Epithelial cell of prostate (primary cell): ENCODE measurements around the gene TUBGCP3.

Source experiments
- DNase-seq: peaks from one replicate; pipeline ENCODE4 v3.0.0-alpha.2; 2011; ENCODE audit warnings: low read depth, low spot score
- H3K27ac ChIP-seq: fragments of 450-650 bp; 2 replicates; pipeline ENCODE4 v1.5.1; 2017; ENCODE audit warnings: mild to moderate bottlenecking

TUBGCP3 gene

DNA sequence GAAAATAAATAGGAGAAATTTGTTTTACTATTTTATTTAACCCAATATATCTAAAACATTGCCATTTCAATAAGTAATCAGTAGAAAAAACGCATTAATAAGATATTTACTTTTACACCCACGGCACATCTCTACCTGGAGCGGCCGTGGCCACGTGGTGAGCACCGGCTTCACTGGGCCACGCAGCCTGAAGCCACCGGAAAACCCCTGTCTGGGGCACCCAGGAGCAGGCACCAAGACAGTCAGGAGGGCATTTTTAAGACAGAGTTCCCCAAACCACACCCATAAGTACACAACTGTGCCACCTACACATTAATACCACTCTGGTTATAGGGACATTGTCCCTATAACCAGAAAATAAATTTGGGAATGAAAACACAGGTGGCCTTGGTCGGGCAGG, 130.9 kb downstream of the TUBGCP3 start:
- H3K27ac ChIP-seq, result no peak overlapping the region
- no peak for DNase-seq

DNA sequence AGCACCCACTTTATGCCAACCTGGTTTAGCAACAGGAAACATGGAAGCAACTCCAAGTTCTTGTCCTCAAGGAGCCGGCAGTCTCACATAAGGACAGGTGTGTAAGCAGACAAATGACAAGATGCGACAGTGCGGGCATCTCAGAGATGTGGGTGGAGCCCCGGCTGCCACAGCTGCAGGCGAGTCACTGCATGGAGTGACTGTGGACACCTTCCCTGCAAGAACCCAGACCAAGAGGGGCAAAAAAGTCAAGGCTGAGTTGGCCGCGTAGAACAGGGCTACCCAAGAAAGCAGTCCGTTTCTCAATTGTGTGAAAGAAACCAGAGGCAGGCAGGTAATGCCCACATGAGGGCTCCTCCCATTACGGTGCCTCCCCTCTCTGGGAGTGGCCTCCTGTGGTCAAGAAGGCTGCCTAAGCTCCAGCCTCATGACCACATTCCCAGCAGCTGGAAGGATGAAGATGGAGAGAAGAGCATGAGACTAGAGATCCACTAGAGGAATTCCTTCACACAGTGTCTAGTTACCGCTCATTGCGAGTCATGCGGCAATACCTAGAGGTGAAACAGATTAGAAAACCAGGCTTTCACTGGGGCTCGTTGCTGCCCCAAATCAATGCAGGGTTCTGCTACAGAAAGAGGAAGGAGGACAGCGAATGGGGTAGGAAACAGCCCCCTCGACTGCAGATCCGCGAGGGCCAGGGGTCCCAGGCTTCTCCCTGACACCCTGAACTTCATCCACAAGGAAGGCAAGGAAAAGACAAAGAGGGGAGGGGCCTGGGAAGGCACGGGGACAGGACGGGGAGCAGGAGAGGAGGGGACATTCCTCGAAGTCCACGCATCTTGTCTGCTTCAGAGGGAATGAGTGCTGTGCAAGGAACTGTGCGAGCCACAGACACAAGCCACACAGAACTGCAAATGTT, 131.6 kb downstream of the TUBGCP3 start:
- H3K27ac ChIP-seq, result no peak overlapping the region
- no peak for DNase-seq

DNA sequence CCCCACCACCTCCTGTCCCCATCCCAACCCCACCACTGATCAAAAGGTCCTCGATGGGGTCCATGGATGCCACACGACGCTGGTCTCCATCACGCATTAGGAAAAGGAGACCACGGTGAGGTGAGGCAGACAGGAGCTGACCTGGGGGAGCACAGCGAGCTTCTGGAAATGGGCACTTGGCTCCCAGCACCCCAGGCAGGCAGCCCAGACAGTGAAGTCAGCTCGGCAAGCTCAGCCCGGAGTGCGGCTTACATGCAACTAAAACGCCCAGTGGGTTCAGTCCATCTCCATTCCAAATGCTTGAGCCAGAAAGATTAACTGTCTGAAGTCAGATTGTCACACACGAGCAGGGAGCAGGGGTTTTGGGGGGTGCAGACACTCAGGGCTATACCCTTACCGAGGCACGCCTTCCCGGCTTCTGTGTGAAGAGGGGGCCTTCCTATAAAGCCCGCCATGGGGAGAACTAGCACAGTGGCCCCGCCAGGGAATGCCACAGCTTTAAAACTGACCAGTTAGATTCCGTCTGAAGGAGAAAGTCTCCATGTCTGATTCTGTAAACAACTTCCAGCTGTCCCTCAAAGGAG, 132.4 kb downstream of the TUBGCP3 start:
- no peak overlapping the region for H3K27ac ChIP-seq
- DNase-seq, result no peak

DNA sequence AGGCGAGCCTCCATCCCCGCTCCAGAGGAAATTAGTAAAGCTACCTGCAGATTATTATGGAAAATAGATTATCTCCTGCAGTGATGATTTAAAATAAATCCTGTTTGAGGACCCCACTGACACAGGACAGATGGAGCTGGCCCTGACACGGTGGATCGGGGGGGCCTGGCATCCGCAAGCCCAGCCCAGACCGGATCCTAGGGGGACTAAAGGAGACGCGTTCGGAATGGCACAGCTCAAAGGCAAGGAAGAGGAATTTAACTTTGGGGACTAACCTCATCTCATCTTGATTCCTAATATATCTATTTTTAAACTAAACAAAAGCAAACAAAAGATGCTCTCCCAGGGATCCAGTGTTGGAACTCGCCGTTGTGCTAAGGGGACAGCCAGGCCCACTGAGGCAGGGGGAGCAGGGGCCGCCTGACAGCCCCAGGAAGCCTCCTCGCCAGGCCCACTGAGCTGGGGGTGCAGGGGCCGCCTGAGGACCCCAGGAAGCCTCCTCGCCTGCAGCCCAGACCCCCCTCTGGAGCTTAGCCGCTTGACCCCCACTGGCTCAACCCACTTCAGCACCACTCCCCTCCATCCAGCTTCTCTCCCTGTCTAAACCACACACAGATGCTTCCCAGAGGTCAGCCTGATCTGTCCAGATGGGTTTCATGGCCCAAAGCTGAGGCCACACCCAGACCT, 133.2 kb downstream of the TUBGCP3 start:
- no peak for DNase-seq
- H3K27ac ChIP-seq, result no peak overlapping the region

- H3K27ac ChIP-seq, result no peak overlapping the region
- no peak for DNase-seq
Observed at GRCh38 chr13:112453874-112454647, 133.9 kb downstream of the TUBGCP3 start.

GRCh38 chr13:112453207-112453829, 134.6 kb downstream of the TUBGCP3 start:
- no peak for DNase-seq
- no peak overlapping the region for H3K27ac ChIP-seq

DNA sequence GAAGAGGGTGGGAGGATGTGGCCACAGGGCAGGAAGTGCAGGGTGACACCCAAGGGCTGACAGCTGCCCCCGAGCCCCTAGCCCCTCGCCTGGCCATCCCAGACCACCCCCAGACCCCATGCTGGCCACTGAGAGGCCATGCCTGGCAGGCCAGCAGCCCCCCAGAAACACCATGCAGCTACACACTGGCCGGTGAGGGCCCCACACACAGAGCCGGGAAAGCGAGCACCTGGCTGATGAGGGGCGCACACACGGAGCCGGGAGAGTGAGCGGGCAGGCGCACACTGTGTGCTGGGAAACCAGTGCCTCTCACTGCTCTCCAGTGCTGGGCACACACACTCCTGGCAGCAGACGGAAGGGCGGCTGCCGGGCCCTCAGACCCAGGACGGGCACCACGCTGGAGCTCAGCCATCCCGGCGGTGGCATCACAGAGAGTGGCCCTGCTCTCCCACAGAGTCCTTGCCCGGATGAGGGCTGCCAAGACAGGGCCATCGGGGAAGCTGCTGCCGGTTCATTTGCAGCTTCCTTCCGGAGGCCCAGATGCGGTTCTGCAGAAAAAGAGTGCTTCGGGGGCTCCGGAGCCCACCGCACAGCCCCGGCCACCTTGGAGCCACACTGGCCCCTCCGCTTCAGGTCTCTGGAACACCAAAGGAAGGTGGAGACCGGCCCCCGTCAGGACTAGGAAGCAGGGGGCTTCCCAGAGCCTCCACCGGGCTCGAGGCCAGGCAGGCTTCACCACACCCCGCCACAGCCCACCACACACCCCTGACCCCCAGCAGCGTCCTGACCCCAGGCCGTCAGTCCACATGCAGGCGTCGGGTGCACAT, 135.4 kb downstream of the TUBGCP3 start:
- H3K27ac ChIP-seq, result no peak overlapping the region
- no peak for DNase-seq

- no peak for DNase-seq
- H3K27ac ChIP-seq, result no peak overlapping the region
Observed at GRCh38 chr13:112451512-112452379, 136.2 kb downstream of the TUBGCP3 start.

- H3K27ac ChIP-seq, result no peak overlapping the region
- no peak for DNase-seq
Observed at GRCh38 chr13:112450904-112451240, 137.1 kb downstream of the TUBGCP3 start.

- no peak overlapping the region for H3K27ac ChIP-seq
- no peak for DNase-seq
Observed at GRCh38 chr13:112450118-112450903, 137.6 kb downstream of the TUBGCP3 start.

DNA sequence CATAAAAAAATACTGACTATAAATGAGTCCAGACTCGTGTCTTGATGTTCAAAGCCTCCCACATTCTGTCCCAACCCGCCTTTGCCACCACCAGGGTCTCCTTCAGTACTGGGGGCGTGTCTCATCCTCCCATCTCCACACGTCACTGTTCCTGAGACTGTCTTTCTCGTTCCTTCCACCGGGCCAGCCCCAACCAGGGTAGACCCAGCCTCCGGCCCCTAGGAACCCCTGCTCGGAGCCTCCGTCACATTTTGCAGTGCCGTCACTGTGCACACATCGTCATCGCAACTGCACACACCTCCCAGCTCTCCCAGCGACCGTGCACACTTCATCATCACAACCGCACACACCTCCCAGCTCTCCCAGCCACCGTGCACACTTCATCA, 138.4 kb downstream of the TUBGCP3 start:
- no peak for DNase-seq
- H3K27ac ChIP-seq, result no peak overlapping the region

GRCh38 chr13:112448621-112449544, 139.1 kb downstream of the TUBGCP3 start:
- DNase-seq, result no peak

DNA sequence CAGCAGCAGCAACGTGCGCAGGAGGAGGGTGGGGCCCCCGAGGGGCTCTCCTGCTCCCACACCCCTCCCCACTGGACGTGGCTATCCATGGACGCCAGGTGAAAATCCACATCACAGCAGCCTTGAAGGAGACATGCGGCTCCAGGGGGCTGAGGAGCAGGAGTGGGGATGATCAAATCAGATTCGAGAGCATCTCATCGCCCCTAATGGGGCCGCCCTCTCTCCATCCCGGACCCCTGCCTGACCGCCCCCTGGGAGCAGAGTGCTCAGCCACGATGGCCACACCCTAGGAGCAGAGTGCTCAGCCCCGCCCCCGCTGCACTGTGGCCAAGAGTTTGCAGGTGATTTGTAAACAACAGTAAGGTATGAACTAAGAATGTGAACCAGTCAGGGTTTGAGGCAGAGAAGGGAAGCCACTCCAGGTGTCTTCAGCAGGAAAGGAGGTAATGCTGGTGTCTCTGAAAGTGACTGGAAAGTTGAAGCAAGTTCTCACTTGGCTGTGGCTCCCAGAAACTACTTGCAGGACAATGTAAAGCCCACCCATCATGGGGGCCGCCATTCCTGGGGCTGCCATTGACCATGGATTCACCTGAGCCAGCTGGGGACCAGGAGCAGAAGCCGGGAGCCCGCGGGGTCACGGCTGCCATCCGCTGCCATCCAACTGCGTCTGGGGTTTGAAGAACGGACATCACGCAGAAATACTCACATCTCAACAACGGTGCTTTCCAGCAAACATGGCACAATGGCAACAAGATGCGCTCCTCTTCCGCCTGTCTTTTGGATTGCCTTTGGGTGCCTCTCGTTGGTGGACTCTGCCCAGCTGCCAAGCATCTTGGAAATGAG, 140.0 kb downstream of the TUBGCP3 start:
- DNase-seq, result no peak
- H3K27ac ChIP-seq, result no peak overlapping the region

More at GRCh38 chr13:112448621-112449544, 139.1 kb downstream of the TUBGCP3 start:
- no peak overlapping the region for H3K27ac ChIP-seq

DNA sequence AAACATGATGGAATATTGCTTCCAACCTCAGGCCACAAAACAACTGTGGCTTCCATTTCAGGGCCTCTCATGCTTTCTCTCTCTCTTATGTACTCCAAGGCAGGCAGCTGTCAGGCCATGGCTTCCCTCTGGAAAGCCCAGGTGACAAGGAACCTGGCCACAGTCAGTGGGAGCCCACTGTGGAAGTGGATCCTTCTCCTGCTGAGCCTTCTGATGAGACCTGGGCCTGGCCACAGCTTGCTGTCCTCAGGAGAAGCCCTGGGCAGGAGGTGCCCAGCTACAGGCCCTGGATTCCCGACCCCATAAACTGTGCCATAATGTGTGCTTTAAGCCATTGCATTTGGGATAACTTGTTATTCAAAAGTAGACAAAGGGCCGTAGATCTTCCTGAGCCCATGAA, 140.6 kb downstream of the TUBGCP3 start:
- H3K27ac ChIP-seq, result no peak overlapping the region
- DNase-seq, result no peak

- DNase-seq, result no peak
- no peak overlapping the region for H3K27ac ChIP-seq
Observed at GRCh38 chr13:112446867-112447266, 141.1 kb downstream of the TUBGCP3 start.
